SKM-1 (cell line): Measurements from ENCODE around the gene MTCH1.
"Not testable (repeated sequence)": the region's sequence is repeated elsewhere in the genome, so short reads cannot be mapped to it uniquely, and the experiment has no call there.

Source experiments
- DNase-seq: peaks from one replicate; lab custom pipeline; 2025; ENCODE audit not compliant: unreplicated experiment; lab: John Stamatoyannopoulos, UW

MTCH1 gene

GRCh38 chr6:36954262-36954931 is 31.6 kb downstream of the MTCH1 start, which contains the start of gene PI16:
TSS of gene PI16 (plus strand) at chr6:36954738. CDS start at chr6:36954761, 23 bp downstream.
- no peak for DNase-seq

- no peak for DNase-seq
Measured at GRCh38 chr6:36953931-36954261, 32.1 kb downstream of the MTCH1 start.

GRCh38 chr6:36949636-36950035 is 36.4 kb downstream of the MTCH1 start:
- DNase-seq = no peak

DNA sequence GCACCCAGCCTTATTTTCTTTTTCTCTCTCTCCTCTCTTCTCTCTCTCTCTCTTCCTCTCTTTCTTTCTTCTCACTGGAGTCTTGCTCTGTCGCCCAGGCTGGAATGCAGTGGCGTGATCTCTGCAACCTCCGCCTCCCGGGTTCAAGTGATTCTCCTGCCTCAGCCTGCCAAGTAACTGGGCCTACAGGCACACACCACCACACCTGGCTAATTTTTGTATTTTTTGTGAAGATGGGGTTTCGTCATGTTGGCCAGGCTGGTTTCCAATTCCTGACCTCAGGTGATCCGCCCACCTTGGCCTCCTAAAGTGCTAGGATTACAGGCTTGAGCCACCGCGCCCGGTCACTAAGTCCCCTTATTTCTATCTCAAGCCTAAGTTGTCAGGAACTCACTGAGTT is 36.9 kb downstream of the MTCH1 start:
- DNase-seq = not testable (repeated sequence)

- DNase-seq = no peak
Measured at GRCh38 chr6:36947570-36948351, 38.2 kb downstream of the MTCH1 start.

GRCh38 chr6:36946526-36946925 is 39.5 kb downstream of the MTCH1 start:
- DNase-seq = no peak

GRCh38 chr6:36945301-36945700 is 40.7 kb downstream of the MTCH1 start:
- no peak for DNase-seq

DNA sequence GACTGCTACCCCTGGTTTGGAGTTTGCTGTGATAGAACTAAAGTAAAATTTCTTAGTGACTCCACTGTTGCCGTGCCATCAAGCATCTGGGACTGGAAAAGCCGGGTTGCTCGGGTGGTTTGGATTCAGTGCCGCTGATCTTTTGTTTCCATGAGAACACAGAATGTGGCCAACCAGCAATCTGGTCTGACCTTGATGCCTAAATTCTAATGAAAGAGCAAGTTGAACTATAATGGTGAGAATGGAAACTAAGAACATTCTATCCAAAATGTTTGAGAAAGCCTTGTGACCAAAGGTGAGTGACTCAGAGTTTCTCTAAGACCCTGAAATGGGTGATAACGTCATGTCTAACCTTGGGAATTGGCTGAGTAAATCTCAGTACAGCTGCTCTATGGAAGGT is 41.3 kb downstream of the MTCH1 start:
- DNase-seq = no peak

- not testable (repeated sequence) for DNase-seq
Measured at GRCh38 chr6:36942329-36942728, 43.7 kb downstream of the MTCH1 start.

DNA sequence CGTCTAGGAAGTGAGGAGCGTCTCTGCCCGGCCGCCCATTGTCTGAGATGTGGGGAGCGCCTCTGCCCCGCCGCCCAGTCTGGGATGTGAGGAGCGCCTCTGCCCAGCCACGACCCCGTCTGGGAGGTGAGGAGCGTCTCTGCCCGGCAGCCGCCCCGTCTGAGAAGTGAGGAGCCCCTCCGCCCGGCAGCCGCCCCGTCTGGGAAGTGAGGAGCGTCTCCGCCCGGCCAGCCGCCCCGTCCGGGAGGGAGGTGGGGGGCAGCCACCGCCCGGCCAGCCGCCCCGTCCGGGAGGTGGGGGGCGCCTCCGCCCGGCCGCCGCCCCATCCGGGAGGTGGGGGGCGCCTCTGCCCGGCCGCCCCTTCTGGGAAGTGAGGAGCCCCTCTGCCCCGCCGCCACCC is 44.4 kb downstream of the MTCH1 start:
- DNase-seq = not testable (repeated sequence)

GRCh38 chr6:36940027-36940426 is 46.0 kb downstream of the MTCH1 start:
- DNase-seq = no peak

DNA sequence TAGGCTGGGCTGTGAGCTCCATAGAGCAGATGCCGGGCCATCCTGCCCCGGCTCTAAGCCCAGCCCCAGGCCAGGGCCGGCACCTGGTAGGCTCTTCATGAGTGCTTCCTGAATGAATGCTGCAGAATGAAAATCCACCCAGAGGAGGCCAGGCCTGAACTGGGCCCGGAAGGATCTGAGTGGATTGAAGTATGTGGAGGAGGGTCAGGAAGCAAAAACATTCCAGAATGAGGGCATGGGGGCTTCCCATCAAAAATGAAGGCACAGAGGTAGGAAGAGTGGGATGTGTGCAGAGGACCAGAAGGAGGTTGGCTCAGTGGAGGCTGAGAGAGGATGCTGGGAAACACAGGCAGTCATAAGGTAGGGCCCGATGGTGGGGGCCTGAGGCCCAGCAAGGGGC is 47.0 kb downstream of the MTCH1 start:
- DNase-seq = not testable (repeated sequence)

GRCh38 chr6:36938536-36938935 is 47.5 kb downstream of the MTCH1 start:
- DNase-seq = no peak

DNA sequence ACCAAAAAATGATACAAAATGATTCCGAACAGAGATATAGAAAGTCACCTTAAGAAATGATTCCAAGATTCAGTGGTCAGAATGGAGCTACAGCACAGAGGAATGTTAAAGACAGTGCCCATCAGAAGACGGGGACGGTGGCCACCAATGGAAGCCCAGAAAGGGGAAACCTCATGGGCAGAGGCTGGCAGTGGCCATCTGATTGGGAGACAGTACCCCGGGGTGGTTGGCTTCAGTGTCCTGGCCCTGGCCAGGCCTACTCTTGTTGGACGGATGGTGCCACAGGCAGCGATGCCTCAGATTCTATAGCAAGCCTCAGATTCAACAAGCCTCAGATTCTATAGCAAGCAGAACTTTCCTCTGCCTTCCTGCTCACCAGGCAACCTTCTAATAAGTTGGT is 48.1 kb downstream of the MTCH1 start:
- DNase-seq = no peak

DNA sequence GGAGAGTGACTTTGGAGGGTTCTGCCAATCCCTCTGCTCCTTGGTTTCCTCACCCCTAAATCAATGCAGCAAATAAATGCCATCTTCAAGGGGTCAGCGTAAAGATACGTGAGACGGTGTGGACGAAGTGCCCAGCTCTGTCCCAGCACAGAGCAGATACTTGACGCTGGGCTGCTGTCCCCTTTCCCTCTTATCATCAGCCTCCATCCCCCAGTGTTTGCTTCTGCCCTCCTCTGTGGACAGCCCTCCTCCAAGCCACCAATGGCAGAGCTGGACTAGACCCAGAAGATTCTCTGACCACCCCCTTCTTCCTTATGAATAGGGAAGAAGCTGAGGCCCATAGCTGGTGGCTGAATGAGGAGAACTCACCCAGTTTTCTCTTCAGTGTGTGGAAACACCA is 49.2 kb downstream of the MTCH1 start:
- DNase-seq = no peak

DNA sequence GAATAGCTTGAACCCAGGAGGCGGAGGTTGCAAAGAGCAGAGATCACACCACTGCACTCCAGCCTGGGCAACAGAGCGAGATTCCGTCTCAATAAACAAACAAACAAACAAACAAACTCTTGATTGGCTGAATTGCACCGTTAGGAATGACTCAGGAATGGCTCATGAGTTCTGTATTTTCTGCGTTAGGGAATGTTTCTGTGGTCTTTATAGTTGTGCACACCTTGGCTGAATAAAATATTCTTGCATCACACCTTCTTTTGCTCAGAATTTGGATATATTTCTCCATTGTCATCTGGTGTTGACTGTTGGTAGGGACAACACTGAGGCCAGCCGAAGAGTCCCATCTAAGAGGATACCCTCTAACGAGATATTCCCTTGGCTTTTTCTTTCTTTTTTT is 51.1 kb downstream of the MTCH1 start:
- no peak for DNase-seq

- no peak for DNase-seq
Measured at GRCh38 chr6:36933519-36933918, 52.5 kb downstream of the MTCH1 start.

DNA sequence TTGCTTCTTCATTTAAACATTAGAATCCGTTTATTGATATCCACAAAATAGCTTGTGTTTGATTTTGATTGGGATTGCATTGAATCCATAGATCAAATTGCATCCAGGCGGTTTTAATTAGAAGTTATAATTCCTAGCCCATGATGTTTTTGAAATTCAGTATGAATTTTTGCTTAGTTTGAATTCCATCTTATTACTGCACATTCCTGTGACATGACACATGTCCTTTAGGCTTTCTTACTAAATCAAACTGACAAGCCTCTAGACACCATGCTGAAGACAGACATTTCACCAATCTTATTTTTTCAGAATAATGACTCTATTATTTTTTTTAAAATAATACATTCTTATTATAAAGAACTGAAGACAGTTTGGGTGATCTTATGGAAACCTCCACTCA is 52.9 kb downstream of the MTCH1 start:
- DNase-seq = no peak

DNA sequence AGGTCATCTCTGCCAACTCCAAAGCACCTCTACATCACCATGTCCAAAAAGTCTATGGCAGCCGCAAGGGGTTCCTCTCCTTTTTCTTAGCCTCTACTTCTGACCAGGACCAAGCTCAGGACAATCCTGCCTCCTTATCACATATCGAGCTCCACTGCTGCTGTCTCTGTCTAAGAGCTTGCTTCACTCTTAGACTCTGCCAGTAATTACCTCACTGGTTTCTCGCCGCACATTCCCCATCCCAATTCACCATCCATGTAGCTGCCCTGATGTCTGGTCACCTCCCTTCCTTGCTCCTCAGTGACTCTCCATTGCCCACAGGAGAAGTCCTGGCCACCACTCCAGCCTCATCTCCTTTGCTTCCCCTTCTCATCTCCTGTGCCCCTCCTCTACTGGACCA is 55.5 kb downstream of the MTCH1 start:
- no peak for DNase-seq

DNA sequence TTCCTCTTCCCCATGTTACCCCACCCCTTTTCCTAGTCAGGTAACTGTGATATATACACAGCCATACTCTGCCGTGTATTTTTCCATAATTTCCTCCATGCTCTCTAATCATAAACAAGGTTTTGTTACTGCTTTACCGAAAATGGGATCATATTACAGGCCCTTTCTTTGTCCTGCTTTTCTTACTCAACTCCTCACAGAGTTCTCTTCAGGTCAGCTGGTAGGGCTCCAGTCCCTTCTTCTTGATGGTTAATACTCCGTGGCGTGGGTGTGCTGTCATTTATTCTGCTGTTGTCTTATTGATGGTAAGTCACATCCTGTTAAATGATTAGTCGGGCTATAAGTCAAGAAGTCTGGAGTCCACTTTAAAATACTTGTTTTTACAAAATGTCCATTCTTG is 56.4 kb downstream of the MTCH1 start:
- DNase-seq = no peak

DNA sequence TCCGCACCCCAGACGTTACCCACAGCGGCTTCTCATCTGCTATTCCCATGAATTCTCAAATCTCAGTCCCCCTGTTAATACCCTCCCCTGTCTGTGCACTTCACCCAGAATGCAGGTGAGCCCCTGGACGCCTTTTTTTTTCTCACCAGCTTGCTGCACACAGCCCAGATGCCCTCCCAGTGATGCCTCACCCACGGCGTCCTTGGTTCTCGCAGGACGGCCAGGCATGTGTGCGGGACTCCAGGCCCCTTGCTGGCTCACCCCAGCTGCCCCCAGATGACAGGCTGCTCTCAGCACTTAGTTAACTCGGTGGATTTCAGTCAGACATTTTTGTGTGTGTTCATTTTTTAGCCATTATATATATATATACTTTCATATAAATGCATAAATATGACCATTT is 56.8 kb downstream of the MTCH1 start:
- DNase-seq = no peak

DNA sequence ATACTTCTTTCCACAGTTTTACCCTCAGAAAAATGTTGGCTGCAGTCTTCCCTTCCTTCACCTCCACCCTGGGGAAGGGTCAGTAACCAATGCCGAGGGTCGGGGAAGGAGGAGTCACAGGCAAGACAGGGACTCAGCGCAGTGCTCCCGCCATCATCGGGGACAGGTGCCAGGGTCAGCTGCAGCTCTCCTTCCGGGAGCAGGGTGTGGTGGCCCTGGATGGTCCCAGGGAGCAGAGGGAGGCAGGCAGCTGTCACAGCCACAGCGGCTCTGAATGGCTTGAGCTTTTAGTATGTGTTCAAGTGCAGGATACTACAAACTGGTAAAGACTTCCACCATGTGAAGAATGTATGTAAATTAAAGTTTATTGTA is 57.5 kb downstream of the MTCH1 start:
- no peak for DNase-seq
